ENCODE results near the gene GIPR. TPM values are rescaled to one million over a fixed set of nuclear protein-coding genes. Genes with fewer than 3 reads are reported as not detected.
"Not testable (repeated sequence)": the region's sequence is repeated elsewhere in the genome, so short reads cannot be mapped to it uniquely, and the experiment has no call there.

Gene GIPR
- total RNA-seq, 1 experiment from 2014 or later = 0.45 TPM

DNA sequence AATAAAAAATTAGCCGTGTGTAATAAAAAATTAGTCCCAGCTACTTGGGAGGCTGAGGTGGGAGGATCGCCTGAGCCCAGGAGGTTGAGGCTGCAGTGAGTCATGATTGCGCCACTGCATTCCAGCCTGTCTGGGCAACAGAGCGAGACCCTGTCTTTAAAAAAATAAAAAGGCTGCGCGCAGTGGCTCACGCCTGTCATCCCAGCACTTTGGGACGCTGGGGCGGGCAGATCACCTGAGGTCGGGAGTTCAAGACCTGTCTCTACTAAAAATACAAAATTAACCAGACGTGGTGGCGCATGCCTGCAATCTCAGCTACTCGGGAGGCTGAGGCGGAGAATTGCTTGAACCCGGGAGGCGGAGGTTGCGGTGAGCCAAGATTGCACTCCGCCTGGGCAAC is 60.7 kb downstream of the GIPR start:
- BruUV-seq (replicated peaks); H3K27ac ChIP-seq (ENCODE audit: low read depth, low read length, poor library complexity, severe bottlenecking); H3K36me3 ChIP-seq (ENCODE audit: insufficient read depth, low read length, poor library complexity, severe bottlenecking); H3K4me3 ChIP-seq (ENCODE audit: low read depth, low read length, poor library complexity, severe bottlenecking); intact Hi-C loops (cut with micrococcal nuclease; ENCODE audit: unreplicated experiment); H3K9me3 ChIP-seq (ENCODE audit: low read depth, low read length, poor library complexity, severe bottlenecking); DNase-seq (ENCODE audit: low spot score); H3K27me3 ChIP-seq (replicated peaks; ENCODE audit: insufficient read depth, low read depth, low read length, poor library complexity): not testable (repeated sequence)
- ChIA-PET POLR2A (ENCODE audit: low non-redundant PET) (interaction anchor here (0.6 kb wide), 1 partner anchor 15 kb away, joined by 6 read pairs; no protein-coding TSS in a partner anchor), CTCF (interaction anchor here (0.6 kb wide), 1 partner anchor 348 kb away, joined by 3 read pairs; no protein-coding TSS in a partner anchor)
- H3K4me1 ChIP-seq (ENCODE audit: insufficient read depth, low read length, poor library complexity, severe bottlenecking) = peaks cover 16% of the 10 kb centered on the region

DNA sequence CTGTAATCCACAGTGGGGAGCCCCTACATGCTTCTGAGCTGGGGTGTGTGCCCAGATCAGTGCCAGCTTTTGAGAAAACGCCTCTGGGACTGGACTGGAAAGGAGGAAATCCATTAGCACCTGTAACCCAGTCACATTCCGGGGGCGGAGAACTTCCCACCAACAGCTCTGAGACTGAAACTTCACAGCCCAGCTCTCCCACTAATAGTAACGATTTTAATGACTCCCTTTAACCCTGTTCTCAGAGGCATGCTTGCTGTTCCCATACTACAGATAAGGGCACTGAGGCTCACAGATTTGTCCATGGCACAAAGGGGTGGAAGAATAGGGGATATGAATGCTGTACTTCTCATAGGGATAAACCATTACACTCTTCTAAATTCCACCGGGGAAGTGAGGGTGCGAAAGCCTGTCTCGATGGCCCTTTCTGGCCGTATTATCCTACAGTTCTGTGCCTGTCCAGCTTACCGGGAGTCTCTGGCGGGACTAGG is 61.8 kb downstream of the GIPR start:
- ChIA-PET POLR2A (ENCODE audit: low non-redundant PET) (no interaction called here), CTCF (no interaction called here)
- no peaks in the 10 kb centered on the region for H3K9me3 ChIP-seq (ENCODE audit: low read depth, low read length, poor library complexity, severe bottlenecking)
- H3K36me3 ChIP-seq (ENCODE audit: insufficient read depth, low read length, poor library complexity, severe bottlenecking) = no peaks in the 10 kb centered on the region
- H3K27me3 ChIP-seq (replicated peaks; ENCODE audit: insufficient read depth, low read depth, low read length, poor library complexity) = no peaks in the 10 kb centered on the region
- TSS peak; percentile 52 for BruUV-seq (replicated peaks)
- H3K4me3 ChIP-seq (ENCODE audit: low read depth, low read length, poor library complexity, severe bottlenecking) = peak overlapping the region; percentile 79
- peaks cover 16% of the 10 kb centered on the region for H3K4me1 ChIP-seq (ENCODE audit: insufficient read depth, low read length, poor library complexity, severe bottlenecking)
- peak overlapping the region; percentile 77 for H3K27ac ChIP-seq (ENCODE audit: low read depth, low read length, poor library complexity, severe bottlenecking)
- TF ChIP-seq CTCF (conservative IDR thresholded peaks at IDR 0.05; ENCODE audit: low read depth, low read length) (no peak), EZH2 (IDR thresholded peaks at IDR 0.05; ENCODE audit: borderline replicate concordance, low read depth, low read length, poor library complexity, severe bottlenecking) (no peak)
- no peak for DNase-seq (ENCODE audit: low spot score)
- intact Hi-C loops (cut with micrococcal nuclease; ENCODE audit: unreplicated experiment) = no loop called here

- H3K4me1 ChIP-seq (ENCODE audit: insufficient read depth, low read length, poor library complexity, severe bottlenecking) = peaks cover 16% of the 10 kb centered on the region
- intact Hi-C loops (cut with micrococcal nuclease; ENCODE audit: unreplicated experiment) = no loop called here
- POLR2A ChIA-PET (ENCODE audit: low non-redundant PET) = interaction anchor here (0.6 to 1.0 kb wide), 4 partner anchors 13 to 67 kb away, joined by 3 to 8 read pairs (median 6); no protein-coding TSS in a partner anchor
- H3K36me3 ChIP-seq (ENCODE audit: insufficient read depth, low read length, poor library complexity, severe bottlenecking) = no peaks in the 10 kb centered on the region
- H3K27me3 ChIP-seq (replicated peaks; ENCODE audit: insufficient read depth, low read depth, low read length, poor library complexity) = no peaks in the 10 kb centered on the region
- CTCF ChIA-PET = interaction anchor here (0.6 to 0.8 kb wide), 3 partner anchors 39 to 266 kb away, joined by 4 to 7 read pairs (median 6); partner anchors contain the start of gene SIX5
- no peaks in the 10 kb centered on the region for H3K9me3 ChIP-seq (ENCODE audit: low read depth, low read length, poor library complexity, severe bottlenecking)
- H3K27ac ChIP-seq (ENCODE audit: low read depth, low read length, poor library complexity, severe bottlenecking) = peak within 1 kb of the TSS; percentile 77
- H3K4me3 ChIP-seq (ENCODE audit: low read depth, low read length, poor library complexity, severe bottlenecking) = peak within 1 kb of the TSS; percentile 79
- peak; percentile 100 for DNase-seq (ENCODE audit: low spot score)
- TF ChIP-seq EZH2 (IDR thresholded peaks at IDR 0.05; ENCODE audit: borderline replicate concordance, low read depth, low read length, poor library complexity, severe bottlenecking) (no peak), CTCF (conservative IDR thresholded peaks at IDR 0.05; ENCODE audit: low read depth, low read length) (no peak; the same call in 1 of the 2 replicates)
- BruUV-seq (replicated peaks) = no TSS peak
Measured at GRCh38 chr19:45730368-45731288, 62.6 kb downstream of the GIPR start, which contains the start of gene FBXO46. TSS of gene FBXO46 (minus strand) at chr19:45730896. CDS start at chr19:45713495, 17,401 bp downstream.

Small RNA genes lying within 50 kb of the gene (microRNA-seq; reads per million reads assigned to microRNA genes)
- gene MIR330 (345 reads per million, percentile 74 among the genes with 10 or more reads in this experiment), gene MIR642A (not detected), gene MIR642B (not detected)

Other genes starting within 250 kb of the GIPR start
- gene ERCC1, start 244.3 kb upstream of the GIPR start, total RNA-seq (2021) = 158 and 165 TPM in 2 replicates
- 1.0 and 1.9 TPM in 2 replicates for gene FOSB, start 200.2 kb upstream of the GIPR start, total RNA-seq (2021)
- 6.6 and 9.1 TPM in 2 replicates for gene RTN2, start 171.2 kb upstream of the GIPR start, total RNA-seq (2021)
- 0.80 and 1.6 TPM in 2 replicates for gene PPM1N, start 169.8 kb upstream of the GIPR start, total RNA-seq (2021)
- gene VASP, start 160.7 kb upstream of the GIPR start, total RNA-seq (2021) = 89.6 and 102 TPM in 2 replicates
- gene OPA3, start 83.4 kb upstream of the GIPR start, total RNA-seq (2021) = 13.5 and 15.2 TPM in 2 replicates
- not detected in 2 replicates for gene GPR4, start 66.0 kb upstream of the GIPR start, total RNA-seq (2021)
- 17.0 and 21.0 TPM in 2 replicates for gene EML2, start 28.8 kb upstream of the GIPR start, total RNA-seq (2021)
- 590 and 597 TPM in 2 replicates for gene SNRPD2, start 23.7 kb downstream of the GIPR start, total RNA-seq (2021)
- gene QPCTL, start 24.4 kb downstream of the GIPR start, total RNA-seq (2021) = 12.8 and 17.4 TPM in 2 replicates
- gene FBXO46, start 62.7 kb downstream of the GIPR start, total RNA-seq (2021) = 18.8 and 24.3 TPM in 2 replicates
- gene MEIOSIN, start 65.2 kb downstream of the GIPR start, total RNA-seq (2021) = not detected in 2 replicates
- 23.6 and 26.7 TPM in 2 replicates for gene SIX5, start 101.0 kb downstream of the GIPR start, total RNA-seq (2021)
- gene DMPK, start 114.3 kb downstream of the GIPR start, total RNA-seq (2021) = 79.9 and 82.0 TPM in 2 replicates
- gene DMWD, start 124.6 kb downstream of the GIPR start, total RNA-seq (2021) = 79.2 and 86.7 TPM in 2 replicates
- 0.15 and 0.19 TPM in 2 replicates for gene RSPH6A, start 147.1 kb downstream of the GIPR start, total RNA-seq (2021)
- 85.5 and 92.4 TPM in 2 replicates for gene SYMPK, start 194.9 kb downstream of the GIPR start, total RNA-seq (2021)
- gene FOXA3, start 196.1 kb downstream of the GIPR start, total RNA-seq (2021) = not detected in 2 replicates
- 29.7 and 34.5 TPM in 2 replicates for gene IRF2BP1, start 217.9 kb downstream of the GIPR start, total RNA-seq (2021)
- gene MYPOP, start 234.4 kb downstream of the GIPR start, total RNA-seq (2021) = 11.4 and 13.5 TPM in 2 replicates
- not detected in 2 replicates for gene NANOS2, start 246.6 kb downstream of the GIPR start, total RNA-seq (2021)

Data from A673 (cell line).